ENCODE results near the gene REC114. TPM values are rescaled to one million over a fixed set of nuclear protein-coding genes. Genes with fewer than 3 reads are reported as not detected.
"Not testable (repeated sequence)": the region's sequence is repeated elsewhere in the genome, so short reads cannot be mapped to it uniquely, and the experiment has no call there.

Gene REC114
- total and polyA plus RNA-seq, 2 experiments from 2014 or later: 0.24 TPM; not detected in 1

DNA sequence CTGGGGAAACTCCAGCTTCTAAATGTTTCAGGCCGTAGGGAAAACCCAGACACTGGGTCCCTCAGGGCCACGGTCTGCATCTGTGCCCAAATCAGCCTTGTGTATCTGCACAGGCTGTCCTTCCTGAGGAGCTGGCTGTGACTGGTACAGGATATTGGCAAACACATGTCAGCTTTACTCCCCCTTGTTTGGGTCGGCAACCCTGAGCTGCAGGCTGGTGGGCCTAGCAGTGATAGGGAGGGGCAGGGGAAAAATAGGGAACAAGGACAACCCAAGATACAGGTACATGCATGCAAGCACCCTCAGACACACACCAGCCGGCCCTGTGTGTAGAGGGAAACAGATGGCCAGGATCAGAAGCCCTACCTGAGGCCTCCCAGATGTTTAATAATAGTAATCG, 45.5 kb upstream of the REC114 start:
- H3K36me3 ChIP-seq (replicated peaks; ENCODE audit: insufficient read depth, low read depth): no peaks in the 10 kb centered on the region
- no peaks in the 10 kb centered on the region for H3K9me3 ChIP-seq (ENCODE audit: low read depth)
- no peak for DNase-seq (ENCODE audit: low spot score)
- TF ChIP-seq, protein P1, sequence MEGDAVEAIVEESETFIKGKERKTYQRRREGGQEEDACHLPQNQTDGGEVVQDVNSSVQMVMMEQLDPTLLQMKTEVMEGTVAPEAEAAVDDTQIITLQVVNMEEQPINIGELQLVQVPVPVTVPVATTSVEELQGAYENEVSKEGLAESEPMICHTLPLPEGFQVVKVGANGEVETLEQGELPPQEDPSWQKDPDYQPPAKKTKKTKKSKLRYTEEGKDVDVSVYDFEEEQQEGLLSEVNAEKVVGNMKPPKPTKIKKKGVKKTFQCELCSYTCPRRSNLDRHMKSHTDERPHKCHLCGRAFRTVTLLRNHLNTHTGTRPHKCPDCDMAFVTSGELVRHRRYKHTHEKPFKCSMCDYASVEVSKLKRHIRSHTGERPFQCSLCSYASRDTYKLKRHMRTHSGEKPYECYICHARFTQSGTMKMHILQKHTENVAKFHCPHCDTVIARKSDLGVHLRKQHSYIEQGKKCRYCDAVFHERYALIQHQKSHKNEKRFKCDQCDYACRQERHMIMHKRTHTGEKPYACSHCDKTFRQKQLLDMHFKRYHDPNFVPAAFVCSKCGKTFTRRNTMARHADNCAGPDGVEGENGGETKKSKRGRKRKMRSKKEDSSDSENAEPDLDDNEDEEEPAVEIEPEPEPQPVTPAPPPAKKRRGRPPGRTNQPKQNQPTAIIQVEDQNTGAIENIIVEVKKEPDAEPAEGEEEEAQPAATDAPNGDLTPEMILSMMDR (IDR thresholded peaks at IDR 0.05; ENCODE audit: poor library complexity): no peak
- TF ChIP-seq EZH2phosphoT487 (IDR thresholded peaks at IDR 0.05; ENCODE audit: low read depth, severe bottlenecking, unreplicated experiment): no peak
- no peak for TF ChIP-seq EZH2 (IDR thresholded peaks at IDR 0.05; ENCODE audit: borderline replicate concordance)
- H3K4me1 ChIP-seq (ENCODE audit: insufficient read depth): no peaks in the 10 kb centered on the region
- H3K27ac ChIP-seq: no peak overlapping the region
- H3K4me3 ChIP-seq: no peak overlapping the region
- no peaks in the 10 kb centered on the region for H3K79me2 ChIP-seq
- no peaks in the 10 kb centered on the region for H3K27me3 ChIP-seq
- WGBS (ENCODE audit: low lambda C conversion rate, missing lambda C conversion rate): 80% methylated on average over 5 of the region's 5 CpGs
- no peaks in the 10 kb centered on the region for H4K20me1 ChIP-seq (ENCODE audit: insufficient read depth, poor library complexity, severe bottlenecking)
- no peaks in the 10 kb centered on the region for H3K9me2 ChIP-seq (replicated peaks; ENCODE audit: insufficient read depth)
- H3K4me2 ChIP-seq: no peak overlapping the region
- no peak overlapping the region for H2AFZ ChIP-seq

DNA sequence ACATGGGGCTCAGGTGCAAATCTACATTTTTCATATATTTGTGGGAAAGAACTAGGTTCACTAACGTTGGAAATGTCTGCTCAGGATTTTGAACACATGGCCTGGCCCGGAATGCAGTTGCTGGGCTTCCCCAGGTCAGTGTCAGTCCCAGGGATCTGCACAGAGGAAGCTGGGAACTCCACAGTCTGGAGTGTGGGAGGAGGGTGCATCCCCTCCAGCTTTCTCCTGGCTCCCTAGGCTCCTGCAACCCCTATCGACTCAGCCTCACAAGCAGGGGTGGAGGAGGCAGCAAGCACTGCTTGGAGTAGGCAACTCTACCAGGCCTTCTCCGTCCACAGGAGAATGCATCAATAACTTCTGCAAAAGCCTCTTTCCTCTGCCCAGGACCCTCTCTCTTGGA, 44.1 kb upstream of the REC114 start:
- no peak for TF ChIP-seq EZH2phosphoT487 (IDR thresholded peaks at IDR 0.05; ENCODE audit: low read depth, severe bottlenecking, unreplicated experiment)
- no peak for TF ChIP-seq EZH2 (IDR thresholded peaks at IDR 0.05; ENCODE audit: borderline replicate concordance)
- TF ChIP-seq, protein P1 (IDR thresholded peaks at IDR 0.05; ENCODE audit: poor library complexity): no peak
- 81% methylated on average over 4 of the region's 4 CpGs for WGBS (ENCODE audit: low lambda C conversion rate, missing lambda C conversion rate)
- no peaks in the 10 kb centered on the region for H3K4me1 ChIP-seq (ENCODE audit: insufficient read depth)
- no peaks in the 10 kb centered on the region for H4K20me1 ChIP-seq (ENCODE audit: insufficient read depth, poor library complexity, severe bottlenecking)
- H3K79me2 ChIP-seq: no peaks in the 10 kb centered on the region
- no peak overlapping the region for H3K27ac ChIP-seq
- no peak overlapping the region for H2AFZ ChIP-seq
- no peaks in the 10 kb centered on the region for H3K9me2 ChIP-seq (replicated peaks; ENCODE audit: insufficient read depth)
- H3K4me2 ChIP-seq: no peak overlapping the region
- no peaks in the 10 kb centered on the region for H3K27me3 ChIP-seq
- DNase-seq (ENCODE audit: low spot score): no peak
- H3K36me3 ChIP-seq (replicated peaks; ENCODE audit: insufficient read depth, low read depth): no peaks in the 10 kb centered on the region
- H3K9me3 ChIP-seq (ENCODE audit: low read depth): no peaks in the 10 kb centered on the region
- H3K4me3 ChIP-seq: no peak overlapping the region

DNA sequence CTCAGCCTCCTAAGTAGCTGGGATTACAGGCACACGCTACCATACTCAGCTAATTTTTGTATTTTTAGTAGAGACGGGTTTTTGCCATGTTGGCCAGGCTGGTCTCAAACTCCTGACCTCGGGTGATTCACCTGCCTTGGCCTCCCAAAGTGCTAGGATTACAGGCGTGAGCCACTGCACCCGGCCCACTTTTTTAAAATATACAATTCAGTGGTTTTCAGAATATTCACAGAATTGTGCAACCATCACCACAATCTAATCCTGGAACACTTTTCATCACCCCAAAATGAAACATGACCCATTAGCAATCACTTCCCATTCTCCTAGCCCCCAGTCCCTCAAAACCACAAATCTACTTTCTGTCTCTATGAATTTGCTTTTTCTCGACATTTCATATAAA, 42.7 kb upstream of the REC114 start:
- not testable (repeated sequence) for H3K4me1 ChIP-seq (ENCODE audit: insufficient read depth); DNase-seq (ENCODE audit: low spot score); H3K4me2 ChIP-seq; H3K79me2 ChIP-seq; H3K36me3 ChIP-seq (replicated peaks; ENCODE audit: insufficient read depth, low read depth); H3K9me2 ChIP-seq (replicated peaks; ENCODE audit: insufficient read depth); H3K27me3 ChIP-seq; H3K4me3 ChIP-seq; H2AFZ ChIP-seq; H3K27ac ChIP-seq; H4K20me1 ChIP-seq (ENCODE audit: insufficient read depth, poor library complexity, severe bottlenecking); H3K9me3 ChIP-seq (ENCODE audit: low read depth)
- WGBS (ENCODE audit: low lambda C conversion rate, missing lambda C conversion rate): 85% methylated on average over 6 of the region's 6 CpGs

DNA sequence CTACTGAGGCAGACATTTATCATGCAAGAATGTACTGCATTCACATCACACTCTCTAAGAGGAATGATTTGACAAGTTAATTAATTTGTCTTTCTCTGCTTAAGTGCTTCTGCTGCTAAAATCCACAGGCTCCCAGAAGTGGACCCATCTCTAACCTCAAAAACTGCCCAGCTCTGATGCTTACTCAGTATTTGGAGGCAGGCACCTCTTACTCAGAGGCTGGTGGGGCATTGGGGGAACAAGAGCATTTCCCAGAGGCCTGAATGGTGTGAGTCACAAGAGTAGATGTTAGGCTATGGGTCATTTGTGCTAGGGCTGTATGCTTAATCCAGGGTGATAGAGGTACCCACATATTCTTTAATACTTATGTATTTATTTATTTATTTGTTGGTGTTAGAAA, 39.8 kb upstream of the REC114 start:
- no peak for DNase-seq (ENCODE audit: low spot score)
- Histone ChIP-seq H3K4me1 (ENCODE audit: insufficient read depth) (no peaks in the 10 kb centered on the region), H3K79me2 (no peaks in the 10 kb centered on the region), H3K4me3 (no peak overlapping the region), H3K27ac (no peak overlapping the region), H3K36me3 (replicated peaks; ENCODE audit: insufficient read depth, low read depth) (no peaks in the 10 kb centered on the region), H3K9me3 (ENCODE audit: low read depth) (no peaks in the 10 kb centered on the region), H4K20me1 (ENCODE audit: insufficient read depth, poor library complexity, severe bottlenecking) (no peaks in the 10 kb centered on the region), H3K9me2 (replicated peaks; ENCODE audit: insufficient read depth) (no peaks in the 10 kb centered on the region), H3K27me3 (no peaks in the 10 kb centered on the region), H3K4me2 (no peak overlapping the region), H2AFZ (no peak overlapping the region)
- no peak for TF ChIP-seq EZH2phosphoT487 (IDR thresholded peaks at IDR 0.05; ENCODE audit: low read depth, severe bottlenecking, unreplicated experiment)
- no peak for TF ChIP-seq EZH2 (IDR thresholded peaks at IDR 0.05; ENCODE audit: borderline replicate concordance)
- TF ChIP-seq, protein P1 (IDR thresholded peaks at IDR 0.05; ENCODE audit: poor library complexity): no peak
